KMS-11 (cell line): ENCODE data around the gene ZNF385B.

Experiments used
- H2AFZ ChIP-seq: fragments of 200-600 bp; sonication (generic); 2 replicates; pipeline ENCODE4 v1.6.1; 2016; ENCODE audit warnings: antibody characterized with exemption, mixed run types, low read depth
- H3K27ac ChIP-seq: fragments of 200-600 bp; sonication (generic); 2 replicates; pipeline ENCODE4 v1.6.1; 2016; ENCODE audit warnings: mild to moderate bottlenecking, mixed run types
- H3K27me3 ChIP-seq: fragments of 200-600 bp; sonication (generic); 2 replicates; pipeline ENCODE4 v1.6.1; 2017; ENCODE audit warnings: mild to moderate bottlenecking, low read depth, mixed run types, moderate library complexity; ENCODE audit not compliant: insufficient read depth
- H3K36me3 ChIP-seq: fragments of 200-600 bp; sonication (generic); 2 replicates; pipeline ENCODE4 v1.6.1; 2017; ENCODE audit warnings: mild to moderate bottlenecking, mixed run types; ENCODE audit not compliant: insufficient read depth
- H3K4me1 ChIP-seq: fragments of 200-600 bp; sonication (generic); 2 replicates; pipeline ENCODE4 v1.6.1; 2016; ENCODE audit warnings: mild to moderate bottlenecking, low read depth, mixed run types; ENCODE audit not compliant: poor library complexity, severe bottlenecking
- H3K4me2 ChIP-seq: fragments of 200-600 bp; sonication (generic); 2 replicates; pipeline ENCODE4 v1.7.0; 2016; ENCODE audit warnings: mild to moderate bottlenecking, mixed run types
- H3K4me3 ChIP-seq: fragments of 200-600 bp; sonication (generic); IDR thresholded peaks from 2 replicates; pipeline ENCODE4 v1.6.1; 2017; ENCODE audit warnings: low read depth, low read length, mixed read lengths; ENCODE audit not compliant: insufficient read depth
- H3K79me2 ChIP-seq: fragments of 200-600 bp; sonication (generic); 2 replicates; pipeline ENCODE4 v1.6.1; 2016; ENCODE audit warnings: low read depth, mixed run types; ENCODE audit not compliant: insufficient read depth
- H3K9ac ChIP-seq: fragments of 200-600 bp; sonication (generic); 2 replicates; pipeline ENCODE4 v1.6.1; 2016; ENCODE audit warnings: mild to moderate bottlenecking, mixed run types
- H4K20me1 ChIP-seq: fragments of 200-600 bp; sonication (generic); 2 replicates; pipeline ENCODE4 v1.6.1; 2016; ENCODE audit warnings: mild to moderate bottlenecking, mixed run types; ENCODE audit not compliant: insufficient read depth
- CTCF ChIP-seq: fragments of 200-600 bp; sonication (generic); conservative IDR thresholded peaks from 2 replicates; pipeline ENCODE4 v1.6.1; 2017; ENCODE audit warnings: low read depth, mild to moderate bottlenecking, antibody characterized with exemption, low read length, moderate library complexity, mixed read lengths

ZNF385B gene

GRCh38 chr2:179861027-179861415 is 391 bp downstream of the ZNF385B start:
- Histone ChIP-seq H3K27me3 (no peaks in the 10 kb centered on the region), H2AFZ (peak overlapping the region; percentile 71), H3K36me3 (no peaks in the 10 kb centered on the region), H3K27ac (no peak overlapping the region), H3K4me2 (peak overlapping the region; percentile 68), H3K9ac (no peak overlapping the region), H3K4me1 (no peaks in the 10 kb centered on the region), H4K20me1 (no peaks in the 10 kb centered on the region), H3K79me2 (no peaks in the 10 kb centered on the region), H3K4me3 (no peak overlapping the region)
- TF ChIP-seq CTCF: no peak

GRCh38 chr2:179860255-179861026 is 971 bp downstream of the ZNF385B start:
- Histone ChIP-seq H3K27me3 (no peaks in the 10 kb centered on the region), H3K4me2 (peak overlapping the region; percentile 68), H3K4me3 (no peak overlapping the region), H3K36me3 (no peaks in the 10 kb centered on the region), H3K9ac (no peak overlapping the region), H3K79me2 (no peaks in the 10 kb centered on the region), H2AFZ (peak overlapping the region; percentile 71), H4K20me1 (no peaks in the 10 kb centered on the region), H3K4me1 (no peaks in the 10 kb centered on the region), H3K27ac (no peak overlapping the region)
- TF ChIP-seq CTCF: no peak

GRCh38 chr2:179859523-179859922 is 1.9 kb downstream of the ZNF385B start:
- H3K36me3 ChIP-seq: no peaks in the 10 kb centered on the region
- H3K79me2 ChIP-seq: no peaks in the 10 kb centered on the region
- H2AFZ ChIP-seq: no peak overlapping the region
- no peak overlapping the region for H3K4me2 ChIP-seq
- no peaks in the 10 kb centered on the region for H3K27me3 ChIP-seq
- H4K20me1 ChIP-seq: no peaks in the 10 kb centered on the region
- H3K4me3 ChIP-seq: no peak overlapping the region
- no peak for TF ChIP-seq CTCF
- no peak overlapping the region for H3K9ac ChIP-seq
- no peak overlapping the region for H3K27ac ChIP-seq
- no peaks in the 10 kb centered on the region for H3K4me1 ChIP-seq

GRCh38 chr2:179857236-179857635 is 4.2 kb downstream of the ZNF385B start:
- Histone ChIP-seq H3K36me3 (no peaks in the 10 kb centered on the region), H3K79me2 (no peaks in the 10 kb centered on the region), H3K9ac (no peak overlapping the region), H3K27ac (no peak overlapping the region), H4K20me1 (no peaks in the 10 kb centered on the region), H3K4me1 (no peaks in the 10 kb centered on the region), H3K27me3 (no peaks in the 10 kb centered on the region), H3K4me3 (no peak overlapping the region), H3K4me2 (no peak overlapping the region), H2AFZ (no peak overlapping the region)
- TF ChIP-seq CTCF: no peak
